Lung (tissue), 12 donors: ENCODE measurements around the gene C6orf132. TPM values are rescaled to one million over a fixed set of nuclear protein-coding genes. Genes with fewer than 3 reads are reported as not detected.
"Not testable (repeated sequence)": the region's sequence is repeated elsewhere in the genome, so short reads cannot be mapped to it uniquely, and the experiment has no call there.

Experiments used
- ATAC-seq: fragments of 200-7000 bp; cut with Tn5 transposase; one replicate; pipeline ENCODE4 v1.9.1; 2020; ENCODE audit warnings: moderate number of reproducible peaks; ENCODE audit not compliant: insufficient read depth, low FRiP score
- DNase-seq, 3 donors: peaks; one replicate each; pipeline ENCODE4 v3.0.0-alpha.2; 2013 to 2017
- H3K27ac ChIP-seq, 2 donors: one replicate each; pipeline ENCODE4 v1.5.1; 2013; ENCODE audit warnings: mild to moderate bottlenecking in 2 of 2, moderate library complexity in 2 of 2, control low read depth in 1 of 2, inconsistent platforms in 1 of 2, low read depth in 1 of 2, low read length in 1 of 2
- H3K27me3 ChIP-seq, 3 donors: one replicate each; pipeline ENCODE4 v1.5.1; 2013; ENCODE audit warnings: low read length in 2 of 3; ENCODE audit not compliant: control insufficient read depth in 3 of 3, insufficient read depth in 3 of 3
- H3K36me3 ChIP-seq, 4 donors: one replicate each; pipeline ENCODE4 v1.5.1; 2013; ENCODE audit warnings: low read length in 4 of 4, mild to moderate bottlenecking in 1 of 4, moderate library complexity in 1 of 4; ENCODE audit not compliant: control insufficient read depth in 4 of 4, insufficient read depth in 4 of 4
- H3K4me1 ChIP-seq, 5 donors: one replicate each; pipeline ENCODE4 v1.5.1; 2013; ENCODE audit warnings: low read length in 5 of 5, mild to moderate bottlenecking in 2 of 5, moderate library complexity in 1 of 5; ENCODE audit not compliant: control insufficient read depth in 5 of 5, insufficient read depth in 5 of 5
- H3K4me3 ChIP-seq: one replicate; pipeline ENCODE4 v1.5.1; 2013; ENCODE audit warnings: mild to moderate bottlenecking, control low read depth, moderate library complexity
- H3K9ac ChIP-seq, 2 donors: one replicate each; pipeline ENCODE4 v1.5.1; 2013; ENCODE audit warnings: low read length in 2 of 2, control low read depth in 1 of 2; ENCODE audit not compliant: insufficient read depth in 1 of 2
- H3K9me3 ChIP-seq, 4 donors: one replicate each; pipeline ENCODE4 v1.5.1; 2013; ENCODE audit warnings: low read length in 3 of 4, mild to moderate bottlenecking in 1 of 4, moderate library complexity in 1 of 4; ENCODE audit not compliant: control insufficient read depth in 4 of 4, insufficient read depth in 3 of 4
- CTCF ChIP-seq: IDR thresholded peaks from 2 replicates; pipeline ENCODE4 v1.5.1; 2012; ENCODE audit warnings: mild to moderate bottlenecking; ENCODE audit errors: control extremely low read depth, extremely low read depth
- WGBS, 2 donors: extraction: QIAGEN DNeasy Blood & Tissue Kit; methylation state at CpG; one replicate each; pipeline ENCODE4 v1.1.7; 2013; 5-methylcytosine and 5-hydroxymethylcytosine counted together
- polyA plus RNA-seq, 2 donors: library from polyadenylated mRNA; stranded (reverse); fragments of 200-250 nt; gene quantifications; one replicate each; pipeline ENCODE4 v1.2.1, GENCODE V29; 2013
- total RNA-seq, 2 donors: library from RNA; depleted of rRNA in 1 of 2; stranded (reverse); fragments of >200 nt in 1 of 2; gene quantifications; one replicate each; pipeline ENCODE4 v1.2.1, GENCODE V29; 2014 to 2021
- donor health status: control.
- donor health status: control.
- donor health status: Bipolar disorder and iron deficiency.
- donor health status: healthy.
- donor health status: DM: yes; HTN: yes; CAD: no.

The C6orf132 gene
- total and polyA plus RNA-seq, 4 donors: 5.9 to 33.1 (median 18.7) TPM

DNA sequence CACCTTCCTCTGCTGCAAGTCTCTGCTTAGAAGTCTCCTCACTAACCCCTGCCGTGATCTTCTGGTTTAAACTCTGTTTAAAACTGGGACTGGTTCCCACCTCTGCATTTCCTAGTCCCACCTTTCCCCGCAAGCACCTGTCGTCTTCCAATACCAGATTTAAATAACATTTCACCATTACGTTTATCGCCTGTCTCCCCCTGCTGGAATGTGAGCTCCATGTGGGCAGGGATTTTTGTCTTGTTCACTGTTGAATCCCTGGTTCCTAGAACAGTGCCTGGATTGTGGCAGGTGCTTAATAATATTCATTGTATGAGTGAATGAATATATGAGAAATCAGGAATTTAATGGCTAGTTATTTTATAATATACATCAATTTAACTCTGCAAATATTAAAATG is 33.4 kb upstream of the C6orf132 start:
- Histone ChIP-seq H3K9me3 (no peaks in the 10 kb centered on the region), H3K4me3 (no peak overlapping the region), H3K36me3 (no peaks in the 10 kb centered on the region), H3K27me3 (no peaks in the 10 kb centered on the region), H3K4me1 (peaks cover 0 to 6% (median 0%) of the 10 kb centered on the region in 5 donors), H3K27ac (no peak overlapping the region), H3K9ac (no peak overlapping the region)
- no peak for ATAC-seq
- DNase-seq: no peak
- no peak for TF ChIP-seq CTCF
- WGBS, 2 donors: 72 to 78% methylated on average over 5 of the region's 5 CpGs

GRCh38 chr6:42173101-42173500 is 30.7 kb upstream of the C6orf132 start, which contains the start of gene GUCA1A:
TSS of gene GUCA1A (plus strand) at chr6:42173364. CDS start at chr6:42173614, 250 bp downstream.
- DNase-seq (no peak), ATAC-seq (no peak)
- H3K27me3 ChIP-seq: no peaks in the 10 kb centered on the region
- no peaks in the 10 kb centered on the region for H3K36me3 ChIP-seq
- H3K4me1 ChIP-seq: peaks cover 0 to 3% (median 0%) of the 10 kb centered on the region in 5 donors
- H3K9me3 ChIP-seq: no peaks in the 10 kb centered on the region
- 89 to 96% methylated on average over 2 of the region's 2 CpGs for WGBS, 2 donors
- no peak for TF ChIP-seq CTCF
- H3K9ac ChIP-seq: no peak within 1 kb of the TSS
- H3K27ac ChIP-seq: no peak within 1 kb of the TSS
- no peak within 1 kb of the TSS for H3K4me3 ChIP-seq

- ATAC-seq (no peak), DNase-seq (no peak)
- H3K9ac ChIP-seq: no peak overlapping the region
- no peaks in the 10 kb centered on the region for H3K4me1 ChIP-seq
- WGBS, 2 donors: 90 to 97% methylated on average over 7 of the region's 7 CpGs
- TF ChIP-seq CTCF: no peak
- H3K36me3 ChIP-seq: no peaks in the 10 kb centered on the region
- no peaks in the 10 kb centered on the region for H3K9me3 ChIP-seq
- H3K27me3 ChIP-seq: no peaks in the 10 kb centered on the region
- H3K4me3 ChIP-seq: no peak overlapping the region
- H3K27ac ChIP-seq: no peak overlapping the region
Measured at GRCh38 chr6:42171813-42172581, 29.6 kb upstream of the C6orf132 start.

DNA sequence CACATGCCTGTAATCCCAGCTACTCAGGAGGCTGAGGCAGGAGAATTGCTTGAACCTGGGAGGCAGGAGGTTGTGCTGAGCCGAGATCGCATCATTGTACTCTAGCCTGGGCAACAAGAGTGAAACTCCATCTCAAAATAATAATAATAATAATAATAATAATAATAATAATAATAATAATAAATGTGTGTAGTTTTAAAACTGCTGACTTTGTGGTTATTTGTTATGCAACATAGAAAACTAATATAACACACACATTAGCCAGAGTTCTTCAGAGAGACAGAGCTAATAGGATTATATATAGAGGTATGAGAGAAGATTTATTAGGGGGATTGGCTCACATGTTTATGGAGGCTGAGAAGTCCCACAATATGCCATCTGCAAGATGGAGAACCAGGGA is 27.4 kb upstream of the C6orf132 start:
- H3K27ac ChIP-seq, DNase-seq, H3K36me3 ChIP-seq, H3K4me1 ChIP-seq, H3K4me3 ChIP-seq, H3K9ac ChIP-seq, ATAC-seq, H3K27me3 ChIP-seq, H3K9me3 ChIP-seq: not testable (repeated sequence)
- WGBS, 2 donors: 47 to 72% methylated on average over 2 of the region's 2 CpGs
